H1 (cell line): ENCODE measurements around the gene NIM1K. TPM values are rescaled to one million over a fixed set of nuclear protein-coding genes. Genes with fewer than 3 reads are reported as not detected.
"Not testable (repeated sequence)": the region's sequence is repeated elsewhere in the genome, so short reads cannot be mapped to it uniquely, and the experiment has no call there.

Experiments
- CTCF ChIA-PET: fragments of 300-600 bp; sonication (Branson Sonifier 250); formaldehyde crosslinking; loops from one replicate; lab custom pipeline; 2021; ENCODE audit not compliant: partially characterized antibody; lab: Charles Lee
- POLR2A ChIA-PET: fragments of 300-600 bp; sonication (Branson Sonifier 250); formaldehyde crosslinking; loops from one replicate; lab custom pipeline; 2021; ENCODE audit warnings: inconsistent platforms; ENCODE audit not compliant: partially characterized antibody; lab: Charles Lee
- DNase-seq, 2 experiments: peaks; one replicate each; pipeline versions ENCODE4 v3.0.0 to v3.0.0-alpha.2; 2010 to 2022; ENCODE audit warnings: low spot score in 2 of 2, low read depth in 1 of 2, mixed read lengths in 1 of 2
- FAIRE-seq: peaks from 2 replicates; lab custom pipeline; 2011; peaks lifted over from hg19 to GRCh38; lab: Jason Lieb, UNC
- H2AFZ ChIP-seq: 2 replicates; pipeline ENCODE4 v1.8.1; 2012; ENCODE audit warnings: low read length, inconsistent platforms
- H2AK5ac ChIP-seq: 2 replicates; pipeline ENCODE4 v1.6.1; 2013; ENCODE audit warnings: low read depth, low read length
- H2BK120ac ChIP-seq: replicated peaks from 2 replicates; pipeline ENCODE3; 2013; ENCODE audit warnings: low read depth, low read length, inconsistent platforms
- H2BK12ac ChIP-seq: 2 replicates; pipeline ENCODE4 v1.6.1; 2013; ENCODE audit warnings: low read depth, low read length
- H2BK15ac ChIP-seq: 2 replicates; pipeline ENCODE4 v1.6.1; 2013; ENCODE audit warnings: low read length
- H2BK20ac ChIP-seq: 2 replicates; pipeline ENCODE4 v1.6.1; 2013; ENCODE audit warnings: low read length
- H2BK5ac ChIP-seq: 2 replicates; pipeline ENCODE4 v1.6.1; 2013; ENCODE audit warnings: low read depth, low read length
- H3K14ac ChIP-seq: 2 replicates; pipeline ENCODE4 v1.6.1; 2013; ENCODE audit warnings: inconsistent platforms; ENCODE audit not compliant: insufficient read length
- H3K18ac ChIP-seq: 2 replicates; pipeline ENCODE4 v1.6.1; 2013; ENCODE audit warnings: low read length; ENCODE audit errors: extremely low read depth
- H3K23ac ChIP-seq: 2 replicates; pipeline ENCODE4 v1.6.1; 2013; ENCODE audit warnings: inconsistent platforms; ENCODE audit not compliant: insufficient read length
- H3K23me2 ChIP-seq: 2 replicates; pipeline ENCODE4 v1.6.1; 2013; ENCODE audit warnings: low read depth, low read length
- H3K27ac ChIP-seq: 2 replicates; pipeline ENCODE4 v1.6.1; 2011; ENCODE audit warnings: low read depth, low read length, inconsistent platforms
- H3K27me3 ChIP-seq, 4 experiments: replicated peaks in 1 of 4; 1 replicate in 1 of 4; 2 replicates in 3 of 4; pipeline versions ENCODE4 v1.6.1 to v1.8.1; 2011 to 2013; ENCODE audit warnings: low read length in 3 of 4, mild to moderate bottlenecking in 3 of 4, inconsistent platforms in 2 of 4, mixed read lengths in 2 of 4, moderate library complexity in 1 of 4; ENCODE audit not compliant: control insufficient read depth in 3 of 4, insufficient read depth in 3 of 4; ENCODE audit errors: extremely low read depth in 1 of 4
- H3K36me3 ChIP-seq, 4 experiments: 2 replicates each; pipeline versions ENCODE4 v1.6.1 to v1.8.1; 2011 to 2013; ENCODE audit warnings: mild to moderate bottlenecking in 4 of 4, low read length in 3 of 4, moderate library complexity in 2 of 4, control low read depth in 1 of 4, inconsistent platforms in 1 of 4; ENCODE audit not compliant: insufficient read depth in 4 of 4, control insufficient read depth in 2 of 4
- H3K4ac ChIP-seq: replicated peaks from 2 replicates; pipeline ENCODE3; 2013; ENCODE audit warnings: low read length, low read depth, mixed read lengths, inconsistent platforms; ENCODE audit not compliant: insufficient read length
- H3K4me1 ChIP-seq, 4 experiments: replicated peaks in 1 of 4; 1 replicate in 1 of 4; 2 replicates in 3 of 4; pipeline versions ENCODE4 v1.6.1 to v1.8.1; 2011 to 2013; ENCODE audit warnings: low read length in 3 of 4, inconsistent platforms in 2 of 4, mixed read lengths in 1 of 4; ENCODE audit not compliant: insufficient read depth in 4 of 4, control insufficient read depth in 3 of 4
- H3K4me2 ChIP-seq, 2 experiments: 2 replicates each; pipeline versions ENCODE4 v1.6.1 to v1.8.1; 2011 to 2013; ENCODE audit warnings: low read depth in 2 of 2, low read length in 2 of 2, control low read depth in 1 of 2, inconsistent platforms in 1 of 2, mild to moderate bottlenecking in 1 of 2; ENCODE audit not compliant: insufficient read depth in 1 of 2
- H3K4me3 ChIP-seq, 4 experiments: fragments of 200-600, 300-600 bp in 1 of 4; sonication (generic), shearing (Covaris generic), sonication (Bioruptor Twin) in 1 of 4; 2 replicates each; pipeline versions ENCODE4 v1.5.1 to v1.8.1; 2011 to 2016; ENCODE audit warnings: low read length in 4 of 4, low read depth in 3 of 4, control low read depth in 2 of 4, inconsistent platforms in 2 of 4, mild to moderate bottlenecking in 2 of 4, mixed read lengths in 1 of 4, moderate library complexity in 1 of 4; ENCODE audit not compliant: insufficient read depth in 2 of 4; ENCODE audit errors: extremely low read depth in 1 of 4
- H3K56ac ChIP-seq: replicated peaks from 2 replicates; pipeline ENCODE3; 2013; ENCODE audit warnings: low read depth, mild to moderate bottlenecking, mixed read lengths, low read length, inconsistent platforms; ENCODE audit not compliant: insufficient read length
- H3K79me1 ChIP-seq: 2 replicates; pipeline ENCODE4 v1.6.1; 2013; ENCODE audit warnings: low read depth, low read length, control low read depth
- H3K79me2 ChIP-seq, 2 experiments: 2 replicates each; pipeline versions ENCODE4 v1.6.1 to v1.8.1; 2012 to 2013; ENCODE audit warnings: low read length in 2 of 2, mild to moderate bottlenecking in 2 of 2, inconsistent platforms in 1 of 2; ENCODE audit not compliant: insufficient read depth in 2 of 2, control insufficient read depth in 1 of 2
- H3K9ac ChIP-seq, 4 experiments: replicated peaks in 1 of 4; 1 replicate in 1 of 4; 2 replicates in 3 of 4; pipeline versions ENCODE4 v1.6.1 to v1.8.1; 2011 to 2013; ENCODE audit warnings: low read depth in 3 of 4, low read length in 3 of 4, control low read depth in 2 of 4, mild to moderate bottlenecking in 2 of 4, moderate library complexity in 2 of 4, inconsistent platforms in 1 of 4; ENCODE audit errors: extremely low read depth in 1 of 4
- H3K9me3 ChIP-seq, 2 experiments: 2 replicates each; pipeline versions ENCODE4 v1.6.1 to v1.8.1; 2012 to 2013; ENCODE audit warnings: mild to moderate bottlenecking in 2 of 2, moderate library complexity in 2 of 2, control low read depth in 1 of 2, inconsistent platforms in 1 of 2, low read depth in 1 of 2, low read length in 1 of 2, mixed read lengths in 1 of 2; ENCODE audit not compliant: insufficient read depth in 2 of 2
- H4K20me1 ChIP-seq, 2 experiments: replicated peaks in 1 of 2; 2 replicates each; pipeline versions ENCODE3 to v1.8.1; 2011 to 2013; ENCODE audit warnings: inconsistent platforms in 2 of 2, low read length in 2 of 2, mild to moderate bottlenecking in 1 of 2; ENCODE audit not compliant: insufficient read depth in 2 of 2, control insufficient read depth in 1 of 2
- H4K5ac ChIP-seq: 2 replicates; pipeline ENCODE4 v1.6.1; 2013; ENCODE audit warnings: low read length, low read depth, mixed read lengths, inconsistent platforms; ENCODE audit not compliant: insufficient read length
- H4K8ac ChIP-seq: 2 replicates; pipeline ENCODE4 v1.8.0; 2013; ENCODE audit warnings: mild to moderate bottlenecking, moderate library complexity, low read length, inconsistent platforms; ENCODE audit not compliant: insufficient read depth; ENCODE audit errors: extremely low read depth
- H4K91ac ChIP-seq: replicated peaks from 2 replicates; pipeline ENCODE3; 2013; ENCODE audit warnings: low read length, mixed read lengths, inconsistent platforms; ENCODE audit not compliant: insufficient read length
- WGBS, 2 experiments: shearing (Covaris generic) in 1 of 2; methylation state at CpG; one replicate each; pipeline versions ENCODE4 v1.1.6 to v1.1.7; 2013 to 2015; ENCODE audit warnings: low lambda C conversion rate in 2 of 2, mixed read lengths in 2 of 2, inconsistent platforms in 1 of 2, low coverage in 1 of 2, missing lambda C conversion rate in 1 of 2; ENCODE audit not compliant: insufficient replicate concordance in 2 of 2, insufficient coverage in 1 of 2, insufficient read length in 1 of 2; ENCODE audit errors: extremely low coverage in 1 of 2, missing lambda C conversion rate in 1 of 2; 5-methylcytosine and 5-hydroxymethylcytosine counted together
- polyA plus RNA-seq, 7 experiments: library from polyadenylated mRNA; depleted of rRNA in 3 of 7; stranded (reverse) in 5 of 7; unstranded in 2 of 7; fragments of >200 nt in 5 of 7; fragments of 200-250 nt in 2 of 7; gene quantifications; 1 replicate in 5 of 7; 2 replicates in 1 of 7; 4 replicates in 1 of 7; pipeline versions ENCODE4 v1.2.1 to v1.2.3, GENCODE V29; 2011 to 2013; ENCODE audit warnings: missing spikeins in 2 of 7, mixed read lengths in 2 of 7
- total RNA-seq: library from RNA; stranded (reverse); fragmentation: NEBNext Ultra II Directional; extraction: Animal tissue kit (Norgen Biotek cat#: 25700); gene quantifications from 2 replicates; pipeline ENCODE4 v1.2.1, GENCODE V29; 2021

The NIM1K gene
- total and polyA plus RNA-seq, 2 of the 8 experiments (the other 6 are each of a cell fraction or from before 2014, with no cell fraction given), result not detected

- POLR2A ChIA-PET, DNase-seq, H3K9me3 ChIP-seq, H3K18ac ChIP-seq, H3K4me2 ChIP-seq, FAIRE-seq, H2BK5ac ChIP-seq, H2AK5ac ChIP-seq, H3K23me2 ChIP-seq, H3K4me3 ChIP-seq, CTCF ChIA-PET, H3K23ac ChIP-seq, H3K79me2 ChIP-seq, H3K79me1 ChIP-seq, H2BK15ac ChIP-seq, H3K36me3 ChIP-seq, H3K27ac ChIP-seq, H2BK12ac ChIP-seq, H4K91ac ChIP-seq, H3K14ac ChIP-seq, H3K56ac ChIP-seq, H3K4me1 ChIP-seq, H2AFZ ChIP-seq, H4K5ac ChIP-seq, H4K20me1 ChIP-seq, H2BK120ac ChIP-seq, H3K27me3 ChIP-seq, H3K9ac ChIP-seq, H3K4ac ChIP-seq, H4K8ac ChIP-seq, H2BK20ac ChIP-seq: not testable (repeated sequence)
- WGBS, 2 experiments, result 67% methylated on average over 3 of the region's 3 CpGs; no CpG with 5 or more reads in 1 of the 2 experiments
These were observed 131.5 kb downstream of the NIM1K start for GRCh38 chr5:43323488-43323887.

- H2BK20ac ChIP-seq, H4K20me1 ChIP-seq, H3K23ac ChIP-seq, H2BK12ac ChIP-seq, H3K27ac ChIP-seq, POLR2A ChIA-PET, H3K9ac ChIP-seq, H2AFZ ChIP-seq, H2BK120ac ChIP-seq, H4K91ac ChIP-seq, H4K8ac ChIP-seq, H2BK5ac ChIP-seq, H3K4me2 ChIP-seq, H3K4me1 ChIP-seq, H3K4ac ChIP-seq, H3K79me2 ChIP-seq, CTCF ChIA-PET, DNase-seq, H3K27me3 ChIP-seq, H3K23me2 ChIP-seq, H3K4me3 ChIP-seq, H2BK15ac ChIP-seq, H3K14ac ChIP-seq, FAIRE-seq, H3K56ac ChIP-seq, H3K36me3 ChIP-seq, H4K5ac ChIP-seq, H3K18ac ChIP-seq, H2AK5ac ChIP-seq, H3K79me1 ChIP-seq: not testable (repeated sequence)
- peaks cover 9 to 11% of the 10 kb centered on the region in 2 experiments for H3K9me3 ChIP-seq
These were observed 133.6 kb downstream of the NIM1K start for GRCh38 chr5:43325624-43326023.
